ENCODE results near the gene RAMP1. TPM values are rescaled to one million over a fixed set of nuclear protein-coding genes. Genes with fewer than 3 reads are reported as not detected.

Gene RAMP1
- total RNA-seq, 1 donor from 2014 or later = 9.1 TPM

- no peak overlapping the region for H3K4me2 ChIP-seq (ENCODE audit: low read length)
- no peaks in the 10 kb centered on the region for H4K20me1 ChIP-seq (ENCODE audit: insufficient read depth, low read length)
- DNase-seq (ENCODE audit: low read depth) (no peak), FAIRE-seq (no peak)
- Mint-ChIP-seq H3K4me3 (ENCODE audit: unreplicated experiment) (no peak overlapping the region), H3K9me3 (ENCODE audit: unreplicated experiment) (no peaks in the 10 kb centered on the region), H3K36me3 (ENCODE audit: low read depth, unreplicated experiment) (no peaks in the 10 kb centered on the region), H3K27me3 (ENCODE audit: low read depth, unreplicated experiment) (peaks cover 15% of the 10 kb centered on the region), H3K4me1 (ENCODE audit: low read depth, unreplicated experiment) (no peaks in the 10 kb centered on the region), H3K27ac (ENCODE audit: unreplicated experiment) (no peak overlapping the region)
- no peaks in the 10 kb centered on the region for H3K9me3 ChIP-seq (ENCODE audit: insufficient read depth, low read depth, low read length)
- no peak overlapping the region for H3K9ac ChIP-seq (ENCODE audit: low read length)
- H3K4me3 ChIP-seq (ENCODE audit: insufficient read depth, low read depth, low read length) = no peak overlapping the region
- no peak overlapping the region for H3K27ac ChIP-seq (ENCODE audit: low read depth, low read length)
- TF ChIP-seq EZH2 (IDR thresholded peaks at IDR 0.05; ENCODE audit: insufficient read depth, low read length) (no peak), CTCF (IDR thresholded peaks at IDR 0.05; ENCODE audit: insufficient read depth, low read depth, low read length) (no peak)
- H3K79me2 ChIP-seq (ENCODE audit: insufficient read depth, low read length) = no peaks in the 10 kb centered on the region
- no peaks in the 10 kb centered on the region for H3K4me1 ChIP-seq (ENCODE audit: insufficient read depth, low read length)
- no peaks in the 10 kb centered on the region for H3K27me3 ChIP-seq (ENCODE audit: insufficient read depth, low read length)
- no peak overlapping the region for H2AFZ ChIP-seq (ENCODE audit: low read depth, low read length)
- H3K36me3 ChIP-seq (ENCODE audit: insufficient read depth, low read length) = no peaks in the 10 kb centered on the region
Observed at GRCh38 chr2:237911363-237912017, 52.1 kb downstream of the RAMP1 start.

GRCh38 chr2:237912271-237913192 is 53.1 kb downstream of the RAMP1 start:
- Histone ChIP-seq H3K9me3 (ENCODE audit: insufficient read depth, low read depth, low read length) (no peaks in the 10 kb centered on the region), H3K27ac (ENCODE audit: low read depth, low read length) (no peak overlapping the region), H3K4me2 (ENCODE audit: low read length) (no peak overlapping the region), H4K20me1 (ENCODE audit: insufficient read depth, low read length) (no peaks in the 10 kb centered on the region), H3K27me3 (ENCODE audit: insufficient read depth, low read length) (no peaks in the 10 kb centered on the region), H3K79me2 (ENCODE audit: insufficient read depth, low read length) (no peaks in the 10 kb centered on the region), H3K36me3 (ENCODE audit: insufficient read depth, low read length) (no peaks in the 10 kb centered on the region), H3K4me1 (ENCODE audit: insufficient read depth, low read length) (no peaks in the 10 kb centered on the region), H3K4me3 (ENCODE audit: insufficient read depth, low read depth, low read length) (no peak overlapping the region), H3K9ac (ENCODE audit: low read length) (no peak overlapping the region), H2AFZ (ENCODE audit: low read depth, low read length) (no peak overlapping the region)
- no peaks in the 10 kb centered on the region for H3K36me3 Mint-ChIP-seq (ENCODE audit: low read depth, unreplicated experiment)
- H3K4me1 Mint-ChIP-seq (ENCODE audit: low read depth, unreplicated experiment) = no peaks in the 10 kb centered on the region
- no peaks in the 10 kb centered on the region for H3K9me3 Mint-ChIP-seq (ENCODE audit: unreplicated experiment)
- DNase-seq (ENCODE audit: low read depth) = no peak
- H3K4me3 Mint-ChIP-seq (ENCODE audit: unreplicated experiment) = no peak overlapping the region
- H3K27ac Mint-ChIP-seq (ENCODE audit: unreplicated experiment) = no peak overlapping the region
- TF ChIP-seq EZH2 (IDR thresholded peaks at IDR 0.05; ENCODE audit: insufficient read depth, low read length) (no peak), CTCF (IDR thresholded peaks at IDR 0.05; ENCODE audit: insufficient read depth, low read depth, low read length) (no peak)
- no peak for FAIRE-seq
- peaks cover 16% of the 10 kb centered on the region for H3K27me3 Mint-ChIP-seq (ENCODE audit: low read depth, unreplicated experiment)
